ENCODE data around the gene BIRC6. TPM values are rescaled to one million over a fixed set of nuclear protein-coding genes. Genes with fewer than 3 reads are reported as not detected.

The BIRC6 gene
- total RNA-seq, 1 experiment from 2014 or later, result 63.1 TPM

- ChIA-PET CTCF (no interaction called here), POLR2A (no interaction called here)
- no peak for ATAC-seq
- no peak for DNase-seq (ENCODE audit: low spot score)
- TF ChIP-seq TEAD4 (CRISPR knock-in tag; IDR thresholded peaks at IDR 0.05) (no peak), SMAD4 (CRISPR knock-in tag; IDR thresholded peaks at IDR 0.05) (no peak), CREB1 (CRISPR knock-in tag; IDR thresholded peaks at IDR 0.05) (no peak), IRF1 (CRISPR knock-in tag; IDR thresholded peaks at IDR 0.05) (no peak), ATF1 (CRISPR knock-in tag; IDR thresholded peaks at IDR 0.05) (no peak), ZNF263 (CRISPR knock-in tag; IDR thresholded peaks at IDR 0.05; ENCODE audit: low read depth) (no peak), NFATC4 (CRISPR knock-in tag; IDR thresholded peaks at IDR 0.05) (no peak), RORB (CRISPR knock-in tag; IDR thresholded peaks at IDR 0.05) (no peak), IRF2 (CRISPR knock-in tag; IDR thresholded peaks at IDR 0.05; ENCODE audit: borderline replicate concordance, low read depth) (no peak), HMGXB4 (CRISPR knock-in tag; IDR thresholded peaks at IDR 0.05) (no peak), E2F4 (CRISPR knock-in tag; IDR thresholded peaks at IDR 0.05; ENCODE audit: borderline replicate concordance, low read depth) (no peak)
- TF ChIP-seq, protein P1, sequence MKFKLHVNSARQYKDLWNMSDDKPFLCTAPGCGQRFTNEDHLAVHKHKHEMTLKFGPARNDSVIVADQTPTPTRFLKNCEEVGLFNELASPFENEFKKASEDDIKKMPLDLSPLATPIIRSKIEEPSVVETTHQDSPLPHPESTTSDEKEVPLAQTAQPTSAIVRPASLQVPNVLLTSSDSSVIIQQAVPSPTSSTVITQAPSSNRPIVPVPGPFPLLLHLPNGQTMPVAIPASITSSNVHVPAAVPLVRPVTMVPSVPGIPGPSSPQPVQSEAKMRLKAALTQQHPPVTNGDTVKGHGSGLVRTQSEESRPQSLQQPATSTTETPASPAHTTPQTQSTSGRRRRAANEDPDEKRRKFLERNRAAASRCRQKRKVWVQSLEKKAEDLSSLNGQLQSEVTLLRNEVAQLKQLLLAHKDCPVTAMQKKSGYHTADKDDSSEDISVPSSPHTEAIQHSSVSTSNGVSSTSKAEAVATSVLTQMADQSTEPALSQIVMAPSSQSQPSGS (CRISPR knock-in tag; IDR thresholded peaks at IDR 0.05; ENCODE audit: borderline replicate concordance, low read depth), result no peak
- TF ChIP-seq, protein P2, sequence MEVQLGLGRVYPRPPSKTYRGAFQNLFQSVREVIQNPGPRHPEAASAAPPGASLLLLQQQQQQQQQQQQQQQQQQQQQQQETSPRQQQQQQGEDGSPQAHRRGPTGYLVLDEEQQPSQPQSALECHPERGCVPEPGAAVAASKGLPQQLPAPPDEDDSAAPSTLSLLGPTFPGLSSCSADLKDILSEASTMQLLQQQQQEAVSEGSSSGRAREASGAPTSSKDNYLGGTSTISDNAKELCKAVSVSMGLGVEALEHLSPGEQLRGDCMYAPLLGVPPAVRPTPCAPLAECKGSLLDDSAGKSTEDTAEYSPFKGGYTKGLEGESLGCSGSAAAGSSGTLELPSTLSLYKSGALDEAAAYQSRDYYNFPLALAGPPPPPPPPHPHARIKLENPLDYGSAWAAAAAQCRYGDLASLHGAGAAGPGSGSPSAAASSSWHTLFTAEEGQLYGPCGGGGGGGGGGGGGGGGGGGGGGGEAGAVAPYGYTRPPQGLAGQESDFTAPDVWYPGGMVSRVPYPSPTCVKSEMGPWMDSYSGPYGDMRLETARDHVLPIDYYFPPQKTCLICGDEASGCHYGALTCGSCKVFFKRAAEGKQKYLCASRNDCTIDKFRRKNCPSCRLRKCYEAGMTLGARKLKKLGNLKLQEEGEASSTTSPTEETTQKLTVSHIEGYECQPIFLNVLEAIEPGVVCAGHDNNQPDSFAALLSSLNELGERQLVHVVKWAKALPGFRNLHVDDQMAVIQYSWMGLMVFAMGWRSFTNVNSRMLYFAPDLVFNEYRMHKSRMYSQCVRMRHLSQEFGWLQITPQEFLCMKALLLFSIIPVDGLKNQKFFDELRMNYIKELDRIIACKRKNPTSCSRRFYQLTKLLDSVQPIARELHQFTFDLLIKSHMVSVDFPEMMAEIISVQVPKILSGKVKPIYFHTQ (CRISPR knock-in tag; IDR thresholded peaks at IDR 0.05), result no peak
- Mint-ChIP-seq H3K4me3 (no peak overlapping the region), H3K4me1 (no peaks in the 10 kb centered on the region), H3K27ac (no peak overlapping the region), H3K36me3 (peaks cover 51% of the 10 kb centered on the region), H3K9me3 (no peaks in the 10 kb centered on the region), H3K27me3 (ENCODE audit: low read depth) (no peaks in the 10 kb centered on the region)
Measured at GRCh38 chr2:32484937-32485336, 128.1 kb downstream of the BIRC6 start.

- ChIA-PET POLR2A (no interaction called here), CTCF (no interaction called here)
- ATAC-seq (no peak), DNase-seq (ENCODE audit: low spot score) (no peak)
- H3K27ac Mint-ChIP-seq, result no peak overlapping the region
- no peak overlapping the region for H3K4me3 Mint-ChIP-seq
- H3K27me3 Mint-ChIP-seq (ENCODE audit: low read depth), result no peaks in the 10 kb centered on the region
- no peaks in the 10 kb centered on the region for H3K4me1 Mint-ChIP-seq
- H3K36me3 Mint-ChIP-seq, result peaks cover 48% of the 10 kb centered on the region
- H3K9me3 Mint-ChIP-seq, result no peaks in the 10 kb centered on the region
- TF ChIP-seq ZNF396 (CRISPR knock-in tag; IDR thresholded peaks at IDR 0.05; ENCODE audit: borderline replicate concordance), result no peak
- TF ChIP-seq, protein P1 (CRISPR knock-in tag; IDR thresholded peaks at IDR 0.05; ENCODE audit: borderline replicate concordance, low read depth), result no peak
- TF ChIP-seq E2F4 (CRISPR knock-in tag; IDR thresholded peaks at IDR 0.05; ENCODE audit: borderline replicate concordance, low read depth), result no peak
- no peak for TF ChIP-seq NR2C2 (CRISPR knock-in tag; IDR thresholded peaks at IDR 0.05)
- no peak for TF ChIP-seq PREB (CRISPR knock-in tag; IDR thresholded peaks at IDR 0.05; ENCODE audit: borderline replicate concordance)
- TF ChIP-seq, protein P3, sequence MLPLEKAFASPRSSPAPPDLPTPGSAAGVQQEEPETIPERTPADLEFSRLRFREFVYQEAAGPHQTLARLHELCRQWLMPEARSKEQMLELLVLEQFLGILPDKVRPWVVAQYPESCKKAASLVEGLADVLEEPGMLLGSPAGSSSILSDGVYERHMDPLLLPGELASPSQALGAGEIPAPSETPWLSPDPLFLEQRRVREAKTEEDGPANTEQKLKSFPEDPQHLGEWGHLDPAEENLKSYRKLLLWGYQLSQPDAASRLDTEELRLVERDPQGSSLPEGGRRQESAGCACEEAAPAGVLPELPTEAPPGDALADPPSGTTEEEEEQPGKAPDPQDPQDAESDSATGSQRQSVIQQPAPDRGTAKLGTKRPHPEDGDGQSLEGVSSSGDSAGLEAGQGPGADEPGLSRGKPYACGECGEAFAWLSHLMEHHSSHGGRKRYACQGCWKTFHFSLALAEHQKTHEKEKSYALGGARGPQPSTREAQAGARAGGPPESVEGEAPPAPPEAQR (CRISPR knock-in tag; IDR thresholded peaks at IDR 0.05), result no peak
- TF ChIP-seq, protein P4, sequence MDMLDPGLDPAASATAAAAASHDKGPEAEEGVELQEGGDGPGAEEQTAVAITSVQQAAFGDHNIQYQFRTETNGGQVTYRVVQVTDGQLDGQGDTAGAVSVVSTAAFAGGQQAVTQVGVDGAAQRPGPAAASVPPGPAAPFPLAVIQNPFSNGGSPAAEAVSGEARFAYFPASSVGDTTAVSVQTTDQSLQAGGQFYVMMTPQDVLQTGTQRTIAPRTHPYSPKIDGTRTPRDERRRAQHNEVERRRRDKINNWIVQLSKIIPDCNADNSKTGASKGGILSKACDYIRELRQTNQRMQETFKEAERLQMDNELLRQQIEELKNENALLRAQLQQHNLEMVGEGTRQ (CRISPR knock-in tag; IDR thresholded peaks at IDR 0.05), result no peak
- TF ChIP-seq NR3C1 (CRISPR knock-in tag; conservative IDR thresholded peaks at IDR 0.05; ENCODE audit: low read depth), result no peak
- TF ChIP-seq ZNF138 (CRISPR knock-in tag; conservative IDR thresholded peaks at IDR 0.05), result no peak
Measured at GRCh38 chr2:32485399-32485798, 128.6 kb downstream of the BIRC6 start.
